Measurements from ENCODE around the gene CETP. TPM values are rescaled to one million over a fixed set of nuclear protein-coding genes. Genes with fewer than 3 reads are reported as not detected.

The CETP gene
- total and polyA plus RNA-seq, 2 of the 13 experiments (the other 11 are each of a cell fraction or from before 2014, with no cell fraction given), result 0.31 to 9.8 TPM

- TF ChIP-seq ZNF770 (CRISPR knock-in tag; IDR thresholded peaks at IDR 0.05), result peak; percentile 5
- no peak; the same call in 1 of the 2 replicates for TF ChIP-seq GLMP (CRISPR knock-in tag; IDR thresholded peaks at IDR 0.05; ENCODE audit: borderline replicate concordance)
- TF ChIP-seq CREB1 (IDR thresholded peaks at IDR 0.05), result no peak; the same call in 1 of the 2 replicates
- TF ChIP-seq CREB1 (CRISPR knock-in tag; IDR thresholded peaks at IDR 0.05), result peak; percentile 63
- peak; percentile 81 for TF ChIP-seq RBM22 (optimal IDR thresholded peaks at IDR 0.05; ENCODE audit: low read length)
- peak; percentile 83; the same call in 1 of the 2 replicates for TF ChIP-seq ZSCAN5A (CRISPR knock-in tag; IDR thresholded peaks at IDR 0.05; ENCODE audit: borderline replicate concordance)
- TF ChIP-seq GATAD1 (CRISPR knock-in tag; IDR thresholded peaks at IDR 0.05), result peak; percentile 74; the same call in 1 of the 2 replicates
- peak; percentile 87 for TF ChIP-seq SOX5 (CRISPR knock-in tag; IDR thresholded peaks at IDR 0.05; ENCODE audit: borderline replicate concordance)
- TF ChIP-seq TFE3 (CRISPR knock-in tag; IDR thresholded peaks at IDR 0.05), result peak; percentile 98
- 0 out of 2 replicates have a peak, but pooled peaks have one; percentile 50 for TF ChIP-seq ZBTB34 (CRISPR knock-in tag; IDR thresholded peaks at IDR 0.05)
- peak; percentile 88 for TF ChIP-seq RARA (CRISPR knock-in tag; IDR thresholded peaks at IDR 0.05)
- TF ChIP-seq ATF4 (CRISPR knock-in tag; IDR thresholded peaks at IDR 0.05), result peak in 1 of 2 experiments; percentile 84; a peak in 2 of 4 replicates
- peak; percentile 99 for TF ChIP-seq MXI1 (IDR thresholded peaks at IDR 0.05; ENCODE audit: borderline replicate concordance, low read depth, low read length)
- TF ChIP-seq NCOA2 (CRISPR knock-in tag; IDR thresholded peaks at IDR 0.05), result peak; percentile 61; the same call in 1 of the 2 replicates
- no peak for TF ChIP-seq ATF7-NPFF (CRISPR knock-in tag; IDR thresholded peaks at IDR 0.05; ENCODE audit: low read depth)
- TF ChIP-seq ZNF564 (CRISPR knock-in tag; IDR thresholded peaks at IDR 0.05), result 0 out of 2 replicates have a peak, but pooled peaks have one; percentile 23
- TF ChIP-seq ZNF136 (CRISPR knock-in tag; IDR thresholded peaks at IDR 0.05; ENCODE audit: low read depth), result peak; percentile 27; the same call in 1 of the 2 replicates
Measured at GRCh38 chr16:56932721-56933619, 28.8 kb upstream of the CETP start (continued).
